Endothelial cell of umbilical vein (primary cell): Measurements from ENCODE around the gene TEX55. TPM values are rescaled to one million over a fixed set of nuclear protein-coding genes. Genes with fewer than 3 reads are reported as not detected.

Experiments used
- BruUV-seq: library from RNA; stranded (reverse); fragments of 400-500 nt; replicated peaks from 2 replicates; lab custom pipeline; 2021; lab: Mats Ljungman, UMichigan
- CTCF ChIA-PET: fragments of 300-600, 350-600 bp; sonication (Branson Sonifier 250); formaldehyde crosslinking; loops from one replicate; lab custom pipeline; 2021; ENCODE audit warnings: antibody characterized with exemption, inconsistent platforms; lab: Charles Lee
- POLR2A ChIA-PET: fragments of 300-600, 350-600 bp; sonication (Branson Sonifier 250); formaldehyde crosslinking; loops from one replicate; lab custom pipeline; 2021; ENCODE audit warnings: antibody characterized with exemption, inconsistent platforms; lab: Charles Lee
- DNase-seq: peaks from one replicate; pipeline ENCODE4 v3.0.0-alpha.2; 2011; ENCODE audit warnings: low read depth, low spot score
- FAIRE-seq: peaks from 2 replicates; lab custom pipeline; 2011; peaks lifted over from hg19 to GRCh38; lab: Jason Lieb, UNC
- H2AFZ ChIP-seq: 2 replicates; pipeline ENCODE4 v1.6.0; 2012; ENCODE audit warnings: low read depth, low read length, control low read depth, inconsistent platforms
- H3K27ac ChIP-seq: 2 replicates; pipeline ENCODE4 v1.5.1; 2011; ENCODE audit warnings: low read depth, mild to moderate bottlenecking, control low read depth, low read length, moderate library complexity; ENCODE audit not compliant: insufficient read depth
- H3K27me3 ChIP-seq, 2 experiments: 2 replicates each; pipeline versions ENCODE4 v1.6.0 to v1.6.1; 2011; ENCODE audit warnings: low read length in 2 of 2, mixed read lengths in 1 of 2; ENCODE audit not compliant: control insufficient read depth in 2 of 2, insufficient read depth in 2 of 2
- H3K36me3 ChIP-seq, 2 experiments: 2 replicates in 1 of 2; 3 replicates in 1 of 2; pipeline ENCODE4 v1.5.1; 2011; ENCODE audit warnings: low read length in 2 of 2, mild to moderate bottlenecking in 1 of 2, moderate library complexity in 1 of 2; ENCODE audit not compliant: control insufficient read depth in 2 of 2, insufficient read depth in 2 of 2; ENCODE audit errors: extremely low read depth in 1 of 2
- H3K4me1 ChIP-seq: 3 replicates; pipeline ENCODE4 v1.5.1; 2011; ENCODE audit warnings: mild to moderate bottlenecking, low read length; ENCODE audit not compliant: control insufficient read depth, insufficient read depth; ENCODE audit errors: extremely low read depth
- H3K4me2 ChIP-seq: 2 replicates; pipeline ENCODE4 v1.6.1; 2011; ENCODE audit warnings: low read length, control low read depth, mixed read lengths; ENCODE audit not compliant: insufficient read depth
- H3K4me3 ChIP-seq, 3 experiments: fragments of 200-600 bp in 1 of 3; sonication (generic), shearing (Covaris generic) in 1 of 3; replicated peaks in 1 of 3; 2 replicates each; pipeline ENCODE4 v1.5.1; 2011 to 2016; ENCODE audit warnings: control low read depth in 3 of 3, low read length in 3 of 3, mild to moderate bottlenecking in 2 of 3, inconsistent platforms in 1 of 3, low read depth in 1 of 3, moderate library complexity in 1 of 3; ENCODE audit not compliant: insufficient read depth in 1 of 3
- H3K79me2 ChIP-seq: 2 replicates; pipeline ENCODE4 v1.6.0; 2012; ENCODE audit warnings: low read length, inconsistent platforms; ENCODE audit not compliant: control insufficient read depth, insufficient read depth
- H3K9ac ChIP-seq: replicated peaks from 2 replicates; pipeline ENCODE3; 2011; ENCODE audit warnings: low read length, control low read depth; ENCODE audit not compliant: insufficient read depth; ENCODE audit errors: extremely low read depth
- H3K9me1 ChIP-seq: replicated peaks from 3 replicates; pipeline ENCODE4 v1.6.0; 2011; ENCODE audit warnings: mild to moderate bottlenecking, low read length; ENCODE audit not compliant: control insufficient read depth, insufficient read depth; ENCODE audit errors: extremely low read depth
- H3K9me3 ChIP-seq: replicated peaks from 2 replicates; pipeline ENCODE4 v1.5.1; 2012; ENCODE audit warnings: low read length, inconsistent platforms; ENCODE audit not compliant: control insufficient read depth, insufficient read depth
- H4K20me1 ChIP-seq: replicated peaks from 2 replicates; pipeline ENCODE3; 2011; ENCODE audit warnings: mild to moderate bottlenecking, low read length; ENCODE audit not compliant: control insufficient read depth, insufficient read depth; ENCODE audit errors: extremely low read depth
- EZH2 ChIP-seq: IDR thresholded peaks from 2 replicates; pipeline ENCODE4 v1.6.1; 2012; ENCODE audit warnings: borderline replicate concordance, low read depth, mild to moderate bottlenecking, moderate library complexity, low read length, inconsistent platforms; ENCODE audit not compliant: severe bottlenecking
- FOS ChIP-seq: IDR thresholded peaks from 2 replicates; pipeline ENCODE4 v1.6.1; 2011; ENCODE audit warnings: mild to moderate bottlenecking, low read length, moderate library complexity, borderline replicate concordance; ENCODE audit not compliant: insufficient read depth
- GATA2 ChIP-seq: IDR thresholded peaks from 2 replicates; pipeline ENCODE4 v1.7.0; 2011; ENCODE audit warnings: low read depth, mild to moderate bottlenecking, moderate library complexity, mixed read lengths, low read length; ENCODE audit not compliant: insufficient read length, insufficient read depth
- JUN ChIP-seq: IDR thresholded peaks from 2 replicates; pipeline ENCODE4 v1.6.1; 2011; ENCODE audit warnings: borderline replicate concordance, low read depth; ENCODE audit not compliant: insufficient read length, insufficient read depth
- MYC ChIP-seq: IDR thresholded peaks from one replicate; pipeline ENCODE4 v1.6.1; 2011; ENCODE audit warnings: mild to moderate bottlenecking, low read depth, low read length
- POLR2A ChIP-seq: IDR thresholded peaks from 2 replicates; pipeline ENCODE4 v1.6.1; 2012; ENCODE audit warnings: low read depth, mild to moderate bottlenecking, control low read depth, low read length
- POLR2AphosphoS5 ChIP-seq: IDR thresholded peaks from 2 replicates; pipeline ENCODE4 v1.6.1; 2012; ENCODE audit warnings: low read depth, mild to moderate bottlenecking, control low read depth, low read length, moderate library complexity; ENCODE audit not compliant: insufficient read depth
- dilution Hi-C: fragments of 300-500 bp; cut with MboI; formaldehyde crosslinking; loops from one replicate; pipeline ENCODE4 v1.15.0; 2019; ENCODE audit warnings: low sequenced_read_pairs; ENCODE audit not compliant: extremely low pct_ligation_motif_present
- intact Hi-C: fragments of 100-400 bp; cut with micrococcal nuclease; formaldehyde crosslinking; loops from one replicate; pipeline ENCODE4 v1.10.0; 2022
- polyA plus RNA-seq, 4 experiments: library from polyadenylated mRNA; depleted of rRNA in 3 of 4; stranded (reverse) in 3 of 4; unstranded in 1 of 4; fragments of >200 nt; gene quantifications; 2 replicates each; pipeline versions ENCODE4 v1.2.1 to v1.2.3, GENCODE V29; 2011 to 2012; ENCODE audit warnings: missing spikeins in 1 of 4
- total RNA-seq: library from RNA; stranded (reverse); gene quantifications from 2 replicates; pipeline ENCODE4 v1.2.3, GENCODE V29; 2021
- TF ChIP-seq, protein P1 (sequence below), 2 donors: IDR thresholded peaks; 1 replicate in 1 of 2; 2 replicates in 1 of 2; pipeline ENCODE4 v1.5.1; 2011; ENCODE audit warnings: low read length in 2 of 2, mild to moderate bottlenecking in 2 of 2, moderate library complexity in 2 of 2, control low read depth in 1 of 2, inconsistent platforms in 1 of 2, low read depth in 1 of 2; ENCODE audit not compliant: insufficient read depth in 1 of 2; ENCODE audit errors: extremely low read depth in 1 of 2
- TF ChIP-seq, protein P2 (sequence below): IDR thresholded peaks from 2 replicates; pipeline ENCODE4 v1.6.1; 2011; ENCODE audit not compliant: insufficient read depth, insufficient read length

The TEX55 gene
- total and polyA plus RNA-seq, 2 donors (not counting 3 experiments of a cell fraction or from before 2014, with no cell fraction given): not detected

DNA sequence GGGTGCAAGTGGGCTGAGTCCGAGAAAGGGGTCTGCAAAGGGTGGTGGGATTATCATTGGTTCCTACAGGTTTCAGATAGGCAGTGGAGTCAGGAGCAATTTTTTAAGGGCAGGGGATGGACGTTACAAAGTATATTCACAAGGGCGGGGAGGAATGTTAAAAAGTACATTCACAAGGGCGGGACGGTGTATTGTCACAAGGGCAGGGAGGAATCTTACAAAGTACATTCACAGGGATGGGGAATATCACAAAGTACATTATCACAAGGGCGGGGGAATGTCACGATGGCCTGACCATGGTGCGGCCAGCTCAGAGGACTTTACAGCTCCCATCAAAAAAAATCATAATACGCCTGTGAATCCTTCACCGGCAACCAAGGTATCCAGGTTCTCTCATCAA, 20.6 kb upstream of the TEX55 start:
- DNase-seq (no peak), FAIRE-seq (no peak)
- CTCF ChIA-PET: interaction anchor here (0.8 kb wide), 1 partner anchor 18 kb away, joined by 3 read pairs; no protein-coding TSS in a partner anchor
- H4K20me1 ChIP-seq: no peaks in the 10 kb centered on the region
- no peak for TF ChIP-seq JUN
- TF ChIP-seq, protein P1, sequence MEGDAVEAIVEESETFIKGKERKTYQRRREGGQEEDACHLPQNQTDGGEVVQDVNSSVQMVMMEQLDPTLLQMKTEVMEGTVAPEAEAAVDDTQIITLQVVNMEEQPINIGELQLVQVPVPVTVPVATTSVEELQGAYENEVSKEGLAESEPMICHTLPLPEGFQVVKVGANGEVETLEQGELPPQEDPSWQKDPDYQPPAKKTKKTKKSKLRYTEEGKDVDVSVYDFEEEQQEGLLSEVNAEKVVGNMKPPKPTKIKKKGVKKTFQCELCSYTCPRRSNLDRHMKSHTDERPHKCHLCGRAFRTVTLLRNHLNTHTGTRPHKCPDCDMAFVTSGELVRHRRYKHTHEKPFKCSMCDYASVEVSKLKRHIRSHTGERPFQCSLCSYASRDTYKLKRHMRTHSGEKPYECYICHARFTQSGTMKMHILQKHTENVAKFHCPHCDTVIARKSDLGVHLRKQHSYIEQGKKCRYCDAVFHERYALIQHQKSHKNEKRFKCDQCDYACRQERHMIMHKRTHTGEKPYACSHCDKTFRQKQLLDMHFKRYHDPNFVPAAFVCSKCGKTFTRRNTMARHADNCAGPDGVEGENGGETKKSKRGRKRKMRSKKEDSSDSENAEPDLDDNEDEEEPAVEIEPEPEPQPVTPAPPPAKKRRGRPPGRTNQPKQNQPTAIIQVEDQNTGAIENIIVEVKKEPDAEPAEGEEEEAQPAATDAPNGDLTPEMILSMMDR (IDR thresholded peaks at IDR 0.05; ENCODE audit: extremely low read depth in 1 of 2, insufficient read depth in 1 of 2, low read depth in 1 of 2, low read length in 2 of 2): no peak
- TF ChIP-seq, protein P2, sequence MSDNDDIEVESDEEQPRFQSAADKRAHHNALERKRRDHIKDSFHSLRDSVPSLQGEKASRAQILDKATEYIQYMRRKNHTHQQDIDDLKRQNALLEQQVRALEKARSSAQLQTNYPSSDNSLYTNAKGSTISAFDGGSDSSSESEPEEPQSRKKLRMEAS: no peak
- no peak for TF ChIP-seq FOS
- no peak for TF ChIP-seq POLR2AphosphoS5
- no peak for TF ChIP-seq MYC
- TF ChIP-seq POLR2A: no peak
- TF ChIP-seq EZH2: no peak
- no peak for TF ChIP-seq GATA2
- H3K4me1 ChIP-seq: no peaks in the 10 kb centered on the region
- no peak overlapping the region for H3K4me2 ChIP-seq
- no peak overlapping the region for H3K27ac ChIP-seq
- no peak overlapping the region for H3K4me3 ChIP-seq
- no peaks in the 10 kb centered on the region for H3K36me3 ChIP-seq
- no peak overlapping the region for H3K9ac ChIP-seq
- no peaks in the 10 kb centered on the region for H3K9me3 ChIP-seq
- no peaks in the 10 kb centered on the region for H3K9me1 ChIP-seq
- no peaks in the 10 kb centered on the region for H3K27me3 ChIP-seq
- no peaks in the 10 kb centered on the region for H3K79me2 ChIP-seq
- no peak overlapping the region for H2AFZ ChIP-seq
- intact Hi-C loops (no loop called here), dilution Hi-C loops (no loop called here)
- POLR2A ChIA-PET: no interaction called here
- no TSS peak for BruUV-seq
